Keratinocyte (primary cell): ENCODE measurements around the gene RRAGC.

Source experiments
- EZH2 ChIP-seq: IDR thresholded peaks from one replicate; pipeline ENCODE4 v1.6.1; 2012; ENCODE audit warnings: inconsistent platforms, mild to moderate bottlenecking, low read length, moderate library complexity
- TF ChIP-seq, protein P1 (sequence below), 3 experiments: IDR thresholded peaks in 1 of 3; conservative IDR thresholded peaks in 1 of 3; optimal IDR thresholded peaks in 1 of 3; 2 replicates in 2 of 3; 3 replicates in 1 of 3; pipeline versions ENCODE3 to v1.5.1; 2011; ENCODE audit warnings: low read length in 3 of 3, mild to moderate bottlenecking in 3 of 3, moderate library complexity in 2 of 3, control low read depth in 1 of 3, inconsistent platforms in 1 of 3; ENCODE audit not compliant: insufficient read depth in 2 of 3; ENCODE audit errors: extremely low read depth in 1 of 3

DNA sequence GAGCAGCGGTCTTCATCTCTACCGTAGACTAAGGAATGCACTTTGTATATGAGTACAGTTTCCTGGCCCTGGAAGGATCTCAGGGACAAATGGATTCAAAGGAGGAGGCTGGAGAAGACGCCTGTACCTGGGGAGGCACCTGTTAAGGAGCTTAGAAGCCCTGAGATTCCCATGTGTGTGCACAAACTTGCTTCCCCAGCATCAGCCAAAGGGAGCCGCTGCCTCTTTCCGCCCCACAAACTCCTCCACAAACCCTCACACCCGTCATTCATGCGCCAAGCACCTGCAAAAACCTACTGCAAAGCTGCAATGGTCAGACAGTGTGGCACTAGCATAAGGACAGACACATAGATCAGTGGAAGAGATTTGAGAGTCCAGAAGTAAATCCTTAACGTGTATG lies 54.5 kb downstream of the RRAGC start:
- TF ChIP-seq, protein P1, sequence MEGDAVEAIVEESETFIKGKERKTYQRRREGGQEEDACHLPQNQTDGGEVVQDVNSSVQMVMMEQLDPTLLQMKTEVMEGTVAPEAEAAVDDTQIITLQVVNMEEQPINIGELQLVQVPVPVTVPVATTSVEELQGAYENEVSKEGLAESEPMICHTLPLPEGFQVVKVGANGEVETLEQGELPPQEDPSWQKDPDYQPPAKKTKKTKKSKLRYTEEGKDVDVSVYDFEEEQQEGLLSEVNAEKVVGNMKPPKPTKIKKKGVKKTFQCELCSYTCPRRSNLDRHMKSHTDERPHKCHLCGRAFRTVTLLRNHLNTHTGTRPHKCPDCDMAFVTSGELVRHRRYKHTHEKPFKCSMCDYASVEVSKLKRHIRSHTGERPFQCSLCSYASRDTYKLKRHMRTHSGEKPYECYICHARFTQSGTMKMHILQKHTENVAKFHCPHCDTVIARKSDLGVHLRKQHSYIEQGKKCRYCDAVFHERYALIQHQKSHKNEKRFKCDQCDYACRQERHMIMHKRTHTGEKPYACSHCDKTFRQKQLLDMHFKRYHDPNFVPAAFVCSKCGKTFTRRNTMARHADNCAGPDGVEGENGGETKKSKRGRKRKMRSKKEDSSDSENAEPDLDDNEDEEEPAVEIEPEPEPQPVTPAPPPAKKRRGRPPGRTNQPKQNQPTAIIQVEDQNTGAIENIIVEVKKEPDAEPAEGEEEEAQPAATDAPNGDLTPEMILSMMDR (optimal IDR thresholded peaks at IDR 0.05 in 1 of 3, IDR thresholded peaks at IDR 0.05 in 1 of 3, conservative IDR thresholded peaks at IDR 0.05 in 1 of 3; ENCODE audit: extremely low read depth in 1 of 3, insufficient read depth in 2 of 3, low read length in 3 of 3): no peak
- peak; percentile 40 for TF ChIP-seq EZH2
